Stimulated activated CD4-positive, alpha-beta T cell treated with anti-CD3 and anti-CD28 coated beads, TNF-alpha, amount 100 ng/mL, for 4 hours (primary cell): ENCODE results near the gene TMEM220.
A peak's percentile ranks its signal among the peaks of the same experiment; 100 is the strongest.

ENCODE experiments used
- DNase-seq, 3 experiments: peaks; one replicate each; pipeline ENCODE4 v3.0.0-alpha.2; 2020; ENCODE audit warnings: low read depth in 3 of 3

Gene TMEM220

GRCh38 chr17:10729334-10730193 is at the start of gene TMEM220:
Gene TMEM220, minus strand, starts transcription at chr17:10730023. Its CDS starts 172 bp downstream, at chr17:10729851.
- DNase-seq, result peak; percentile 22 to 42 (median 38)

DNA sequence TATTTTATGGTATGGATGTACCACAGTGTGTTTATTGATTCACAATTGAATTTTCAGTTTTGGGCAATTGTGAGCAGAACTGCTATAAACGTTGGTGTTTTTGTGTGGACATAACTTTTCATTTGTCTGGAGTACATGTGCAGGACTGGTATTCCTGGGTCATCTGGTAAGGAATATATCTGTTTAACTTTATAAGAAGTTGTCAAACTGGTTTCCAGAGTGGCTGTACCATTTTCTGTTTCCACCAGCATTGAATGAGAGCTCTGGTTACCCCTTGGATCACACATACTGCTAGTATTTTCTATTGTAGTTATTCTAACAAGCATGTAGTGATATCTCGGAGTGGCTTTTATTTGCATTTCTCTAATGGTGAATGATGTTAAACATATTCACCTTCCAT is 49.8 kb upstream of the TMEM220 start:
- no peak for DNase-seq

GRCh38 chr17:10777890-10778289 is 48.1 kb upstream of the TMEM220 start:
- no peak for DNase-seq

- DNase-seq, result no peak
Measured at GRCh38 chr17:10777131-10777807, 47.4 kb upstream of the TMEM220 start.

GRCh38 chr17:10776381-10776780 is 46.6 kb upstream of the TMEM220 start:
- DNase-seq, result no peak

- no peak for DNase-seq
Measured at GRCh38 chr17:10775740-10776356, 46.0 kb upstream of the TMEM220 start.

GRCh38 chr17:10775058-10775457 is 45.2 kb upstream of the TMEM220 start:
- DNase-seq, result no peak

- no peak for DNase-seq
Measured at GRCh38 chr17:10773391-10773790, 43.6 kb upstream of the TMEM220 start.

DNA sequence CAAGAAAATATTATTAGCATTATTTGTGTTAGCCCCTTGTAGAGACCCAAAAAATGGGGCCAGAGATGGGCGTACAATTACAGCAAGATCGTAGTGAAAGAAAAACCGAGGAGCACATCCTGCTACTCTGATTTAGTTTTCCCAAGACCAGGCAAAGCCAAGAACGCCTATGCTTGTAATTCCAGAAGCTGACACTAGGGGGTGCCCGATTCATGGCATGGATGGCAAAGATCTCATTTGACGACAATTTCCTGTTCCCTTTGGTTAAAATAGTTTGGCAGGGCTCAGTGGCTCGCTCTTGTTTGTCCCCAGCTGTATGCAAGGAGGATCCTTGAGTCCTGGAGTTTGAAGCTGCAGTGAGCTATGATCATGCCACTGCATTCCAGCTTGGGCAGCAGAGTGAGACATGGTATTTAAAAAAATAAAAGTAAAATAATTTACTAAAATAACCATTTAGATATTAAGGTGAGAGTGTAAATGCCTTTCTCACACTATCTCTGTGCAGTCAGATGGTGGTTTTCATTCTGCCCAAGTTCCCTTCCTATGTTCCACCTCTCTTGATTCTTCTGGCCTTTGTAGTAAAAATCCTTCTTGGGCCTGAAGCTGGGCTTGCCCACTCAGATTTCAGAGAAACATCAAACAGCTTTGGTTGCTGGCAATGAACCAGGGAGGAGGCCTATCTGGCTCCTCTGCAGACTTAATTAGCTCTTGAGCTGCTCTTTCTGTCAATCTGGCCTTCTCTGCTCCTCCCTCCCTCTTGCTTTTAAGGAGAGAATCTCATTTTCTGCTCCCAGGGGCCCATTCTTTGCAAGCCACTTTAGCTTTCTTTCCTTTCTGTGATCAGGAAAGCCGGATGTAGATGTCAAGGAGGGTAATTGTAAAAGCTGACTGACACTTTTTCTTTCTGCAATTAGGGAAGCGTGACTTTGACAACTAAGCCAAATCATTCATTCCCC is 42.9 kb upstream of the TMEM220 start:
- peak in 1 of 3 experiments; percentile 4 for DNase-seq

- no peak for DNase-seq
Measured at GRCh38 chr17:10771148-10771547, 41.3 kb upstream of the TMEM220 start.

GRCh38 chr17:10769840-10770239 is 40.0 kb upstream of the TMEM220 start:
- no peak for DNase-seq

GRCh38 chr17:10768750-10769251 is 39.0 kb upstream of the TMEM220 start:
- no peak for DNase-seq

DNA sequence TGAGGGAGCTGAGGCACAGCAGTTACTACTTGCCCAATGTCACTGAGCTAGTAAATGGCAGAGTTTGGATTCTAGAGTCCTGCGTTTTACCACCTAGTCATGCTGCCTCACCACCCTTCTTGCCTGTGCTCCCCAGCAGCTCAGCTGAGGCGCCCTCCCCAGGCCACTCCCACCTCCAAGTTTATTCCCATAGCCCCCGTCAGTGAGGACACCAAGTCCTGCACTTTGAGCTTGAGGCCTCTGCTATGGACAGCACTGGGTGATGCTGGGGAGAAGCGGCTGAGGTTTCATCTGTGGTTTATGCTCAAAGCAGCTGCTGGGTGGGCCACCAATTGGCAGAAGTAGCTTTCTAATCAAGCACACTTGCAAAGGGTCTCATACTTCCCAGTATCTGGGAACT is 37.4 kb upstream of the TMEM220 start:
- DNase-seq, result no peak

GRCh38 chr17:10762037-10762436 is 32.2 kb upstream of the TMEM220 start:
- no peak for DNase-seq

DNA sequence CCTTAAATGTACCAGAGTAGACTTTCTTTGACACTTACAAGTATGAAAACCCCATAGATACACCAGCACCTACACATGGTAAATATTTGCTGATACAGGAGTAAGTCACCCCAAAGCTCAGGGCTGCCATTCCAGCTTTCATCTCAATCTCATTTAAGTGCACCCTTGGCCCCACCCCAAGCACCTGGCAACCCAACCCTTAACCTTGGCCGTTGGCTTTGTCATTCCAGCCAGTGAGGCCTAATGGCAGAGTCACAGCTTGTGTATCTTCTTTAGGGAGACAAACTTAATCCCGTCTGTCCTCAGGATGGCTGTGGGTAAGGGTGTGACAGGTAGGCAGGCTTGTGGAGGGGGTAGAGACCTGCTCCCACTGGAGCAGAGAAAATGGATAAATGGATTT is 31.5 kb upstream of the TMEM220 start:
- no peak for DNase-seq

GRCh38 chr17:10758062-10758461 is 28.2 kb upstream of the TMEM220 start:
- no peak for DNase-seq

DNA sequence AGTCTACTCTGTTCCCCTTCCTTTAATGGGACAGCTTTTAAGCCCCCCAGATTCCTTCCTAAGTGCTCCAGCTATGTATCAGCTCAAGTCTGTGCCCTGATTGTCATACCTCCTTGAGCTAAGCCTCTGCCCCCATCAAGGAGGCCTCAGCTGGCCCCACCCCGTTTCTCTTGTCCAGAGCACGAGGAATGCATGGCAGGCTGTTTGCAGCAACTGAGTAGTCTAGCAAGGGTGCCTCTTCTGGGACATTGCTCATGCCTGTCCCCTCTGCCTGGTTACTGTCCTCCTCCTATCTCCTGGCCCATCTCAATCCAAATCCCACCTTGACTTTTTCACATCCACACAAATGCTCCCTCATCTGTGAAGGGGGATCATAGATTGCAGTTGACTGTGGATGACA is 27.8 kb upstream of the TMEM220 start:
- DNase-seq, result no peak

- DNase-seq, result no peak
Measured at GRCh38 chr17:10757067-10757466, 27.2 kb upstream of the TMEM220 start.

DNA sequence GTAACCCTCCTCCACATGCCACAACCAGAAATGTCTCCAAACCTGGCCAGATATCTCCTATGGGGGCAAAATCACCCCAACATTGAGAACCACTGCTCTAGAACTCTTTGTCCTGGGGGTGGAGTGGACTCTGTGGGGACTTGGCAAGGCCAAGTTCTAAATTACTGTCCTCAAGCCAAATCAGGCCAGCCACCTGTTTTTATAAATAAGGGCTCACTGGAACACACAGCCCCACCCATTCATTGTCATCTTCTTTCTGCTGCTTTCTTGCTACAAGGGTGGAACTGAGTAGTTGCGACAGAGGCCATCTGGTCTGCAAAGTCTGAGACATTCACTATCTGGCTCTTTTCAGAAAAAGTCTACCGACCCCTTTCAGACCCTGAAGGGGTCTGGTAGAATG is 26.8 kb upstream of the TMEM220 start:
- DNase-seq, result no peak

DNA sequence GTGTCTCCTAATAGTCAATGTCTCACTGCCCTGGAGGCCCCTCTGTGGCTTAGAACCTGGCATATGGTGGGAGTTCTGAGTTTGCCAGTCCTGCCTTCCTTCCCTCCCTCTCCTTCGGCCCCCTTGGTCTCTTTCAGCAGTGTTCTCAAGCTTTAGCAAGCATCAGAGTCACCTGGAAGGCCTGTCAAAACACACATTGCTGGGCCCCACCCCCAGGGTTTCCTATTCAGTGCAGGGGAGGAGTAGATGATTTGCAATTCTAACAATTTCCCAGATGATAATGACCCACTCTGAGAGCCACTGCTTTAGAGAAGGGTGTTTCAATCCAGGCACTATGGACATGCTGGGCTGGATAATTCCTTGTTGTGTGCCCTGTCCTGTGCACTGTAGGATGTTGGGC is 26.4 kb upstream of the TMEM220 start:
- no peak for DNase-seq

- DNase-seq, result no peak
Measured at GRCh38 chr17:10755592-10756127, 25.8 kb upstream of the TMEM220 start.
